ENCODE data around the gene PRKCE.

DNA sequence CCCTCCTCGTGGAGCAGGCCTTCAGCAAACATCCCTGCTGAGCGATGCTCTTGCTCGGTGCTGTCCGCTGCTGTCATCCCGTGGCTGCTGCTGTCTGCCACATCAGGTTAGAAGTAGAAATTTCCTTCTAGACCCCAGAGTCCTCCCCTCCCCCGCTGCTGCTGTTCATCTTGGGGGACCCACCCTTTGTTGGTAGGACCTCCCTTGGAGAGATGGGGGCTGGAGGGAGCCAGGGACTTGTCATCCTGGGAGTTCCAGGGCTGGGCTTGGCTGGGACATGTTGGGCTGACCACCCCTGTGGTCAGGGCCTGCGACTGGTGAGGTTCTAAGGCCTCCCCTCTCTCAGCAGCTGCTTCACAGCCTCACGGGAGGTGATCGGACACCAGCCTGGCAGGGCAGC, 122.4 kb downstream of the PRKCE start:
- TF ChIP-seq CTCF (IDR thresholded peaks at IDR 0.05) (no peak), POLR2A (IDR thresholded peaks at IDR 0.05) (no peak), POLR2AphosphoS5 (IDR thresholded peaks at IDR 0.05) (no peak)
